GM19468 (cell line): ENCODE measurements around the gene CTDSPL.

Experiments used
- ATAC-seq: cut with Tn5 transposase; IDR thresholded peaks from one replicate; pipeline ENCODE4 v1.9.1; 2021; ENCODE audit warnings: mild to moderate bottlenecking, moderate library complexity, moderate number of reproducible peaks; ENCODE audit not compliant: unreplicated experiment; ENCODE audit errors: extremely low read depth

The CTDSPL gene

GRCh38 chr3:37887824-37888223 is 26.1 kb downstream of the CTDSPL start:
- ATAC-seq: no peak

GRCh38 chr3:37888421-37888820 is 26.7 kb downstream of the CTDSPL start:
- ATAC-seq: no peak

- ATAC-seq: no peak
Observed at GRCh38 chr3:37890522-37890921, 28.8 kb downstream of the CTDSPL start.

DNA sequence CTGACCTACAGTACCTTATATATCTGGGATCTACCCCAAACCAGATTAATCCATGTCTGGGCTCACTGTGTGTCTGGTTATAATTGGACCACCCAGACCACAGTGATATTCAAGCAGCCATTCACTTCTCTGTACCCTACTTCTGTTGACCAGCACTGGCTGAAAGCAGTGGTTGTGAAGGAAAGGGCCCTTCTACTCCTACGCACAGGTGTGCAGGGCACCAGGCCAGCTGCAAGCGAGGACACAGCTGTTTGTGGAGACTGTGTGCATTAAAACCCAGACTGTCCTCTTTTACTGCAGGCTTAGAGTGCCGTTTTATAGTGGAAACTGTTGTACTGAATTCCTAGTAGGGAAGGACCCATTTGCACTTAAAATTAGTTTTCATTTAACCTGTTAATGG is 29.5 kb downstream of the CTDSPL start:
- ATAC-seq: no peak

DNA sequence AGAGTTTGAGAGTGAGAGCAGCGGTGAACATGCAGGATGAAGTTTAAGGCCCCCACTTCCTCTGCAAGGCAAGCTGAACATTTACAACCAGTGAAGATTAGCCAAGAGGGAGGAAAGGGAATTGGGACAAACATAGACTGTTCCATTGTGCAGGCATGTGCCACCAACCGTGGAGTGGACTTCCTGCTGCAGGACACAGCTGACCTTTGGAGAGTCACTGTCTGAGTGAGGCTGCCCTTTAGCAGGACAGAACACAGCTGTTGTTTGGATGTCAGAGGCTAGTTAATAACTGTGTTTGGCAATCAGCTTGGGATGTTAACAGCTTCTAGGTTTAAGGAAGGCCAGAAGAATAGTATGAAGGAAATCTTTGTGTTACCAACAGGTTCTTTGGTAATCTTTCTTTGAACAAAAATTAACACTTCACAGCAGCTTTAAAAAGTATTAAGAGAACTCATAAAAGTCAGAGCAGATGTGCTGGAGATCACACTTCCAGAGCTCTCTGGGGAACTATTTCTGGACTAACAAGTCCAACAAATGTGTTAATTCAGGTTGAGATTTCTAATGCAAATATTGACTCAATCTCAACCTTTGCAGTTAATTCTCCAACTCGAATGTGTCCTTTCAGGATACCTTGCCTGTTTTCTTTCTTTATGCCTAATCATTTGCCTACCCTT is 31.4 kb downstream of the CTDSPL start:
- no peak for ATAC-seq

GRCh38 chr3:37896827-37897226 is 35.1 kb downstream of the CTDSPL start:
- ATAC-seq: no peak

GRCh38 chr3:37897763-37898162 is 36.1 kb downstream of the CTDSPL start:
- ATAC-seq: no peak

GRCh38 chr3:37898424-37898823 is 36.7 kb downstream of the CTDSPL start:
- ATAC-seq: no peak

DNA sequence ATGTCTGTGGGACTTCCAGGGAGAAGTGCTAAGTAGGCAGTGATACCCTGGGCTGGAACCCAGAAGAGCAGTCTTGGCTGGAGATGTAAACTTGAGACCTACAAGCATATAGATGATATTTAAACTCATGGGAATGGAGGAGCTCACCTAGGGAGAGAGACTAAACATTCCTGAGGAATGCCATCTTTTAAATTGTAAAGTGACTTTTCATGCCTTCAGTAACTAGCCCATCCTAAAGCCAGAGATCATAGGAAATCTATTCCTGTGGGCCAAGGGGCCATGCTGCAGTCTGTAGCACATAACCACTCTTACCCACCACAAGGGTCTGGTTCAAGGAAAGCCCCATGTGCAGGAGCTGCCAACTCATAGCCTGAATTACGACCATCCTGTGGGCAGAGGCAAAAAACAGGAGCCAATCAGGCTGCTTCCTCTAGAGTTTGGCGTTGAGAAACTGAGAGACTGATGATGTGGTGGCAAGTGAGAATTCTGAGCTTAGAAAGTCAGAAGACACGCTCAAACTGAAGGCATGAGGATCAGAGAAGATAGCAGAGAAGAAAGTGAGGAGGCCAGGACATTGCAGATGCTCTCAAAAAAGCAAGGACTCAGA is 37.5 kb downstream of the CTDSPL start:
- ATAC-seq: peak; percentile 54

- ATAC-seq: no peak
Observed at GRCh38 chr3:37899711-37900306, 38.1 kb downstream of the CTDSPL start.

DNA sequence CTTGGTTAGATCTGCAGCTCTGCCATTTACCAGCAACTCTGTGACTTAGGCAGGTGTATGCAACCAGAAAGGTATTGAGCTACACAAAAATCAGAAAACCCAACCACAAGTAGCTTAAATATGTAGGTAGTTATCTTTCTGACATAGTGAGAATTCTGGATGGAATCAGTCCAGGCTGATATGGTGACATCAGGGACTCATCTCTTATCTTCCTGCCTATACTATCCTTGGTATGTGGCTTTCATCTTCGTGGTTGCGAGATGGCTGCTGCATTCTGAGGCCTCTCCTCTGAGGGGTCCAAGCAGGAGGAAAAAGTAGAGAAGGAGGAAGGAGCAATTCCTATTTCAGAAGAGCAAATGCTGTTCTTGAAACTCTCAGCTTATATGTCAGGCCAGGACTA is 40.0 kb downstream of the CTDSPL start:
- ATAC-seq: no peak

- no peak for ATAC-seq
Observed at GRCh38 chr3:37902674-37903073, 41.0 kb downstream of the CTDSPL start.

- ATAC-seq: no peak
Observed at GRCh38 chr3:37903320-37903719, 41.6 kb downstream of the CTDSPL start.

DNA sequence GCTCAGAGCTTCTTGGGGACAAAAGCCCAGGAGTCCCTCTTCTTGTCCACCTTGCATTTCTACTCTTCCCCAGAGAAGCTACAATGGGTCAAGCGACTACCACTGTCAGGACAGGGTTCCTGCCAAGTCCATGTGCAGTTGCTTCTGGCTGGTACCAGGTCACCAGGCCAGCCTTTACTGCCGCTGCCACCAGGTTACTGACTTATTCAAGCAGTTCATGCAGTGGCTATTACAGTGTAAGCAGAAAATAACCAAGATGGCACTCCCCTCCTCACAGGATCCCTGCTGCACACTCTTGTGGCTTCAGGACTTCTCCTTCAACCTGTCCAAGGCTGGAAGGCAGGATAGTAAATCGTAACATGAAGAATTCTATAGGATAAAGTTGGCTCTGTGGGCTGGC is 42.1 kb downstream of the CTDSPL start:
- no peak for ATAC-seq

- ATAC-seq: no peak
Observed at GRCh38 chr3:37904601-37905000, 42.9 kb downstream of the CTDSPL start.

DNA sequence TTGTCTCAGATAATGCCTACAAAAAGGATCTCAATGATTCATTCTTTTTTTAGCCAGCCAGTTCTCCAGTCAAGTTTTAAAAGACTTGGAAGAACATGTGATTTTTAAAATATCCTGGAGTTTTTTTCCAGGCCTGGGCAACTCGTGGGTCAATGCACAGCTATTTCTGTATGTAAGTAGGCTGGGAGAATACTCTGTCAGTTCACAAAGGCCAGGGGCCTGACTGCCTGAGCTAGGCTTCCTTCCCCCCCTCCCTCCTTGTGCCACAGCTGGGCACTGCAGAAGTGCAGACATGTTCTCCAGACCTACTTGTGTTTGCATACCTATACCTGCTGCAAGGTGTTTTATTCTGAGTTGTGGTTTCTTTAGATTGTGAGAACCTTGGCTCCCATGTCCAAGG is 43.7 kb downstream of the CTDSPL start:
- ATAC-seq: no peak

DNA sequence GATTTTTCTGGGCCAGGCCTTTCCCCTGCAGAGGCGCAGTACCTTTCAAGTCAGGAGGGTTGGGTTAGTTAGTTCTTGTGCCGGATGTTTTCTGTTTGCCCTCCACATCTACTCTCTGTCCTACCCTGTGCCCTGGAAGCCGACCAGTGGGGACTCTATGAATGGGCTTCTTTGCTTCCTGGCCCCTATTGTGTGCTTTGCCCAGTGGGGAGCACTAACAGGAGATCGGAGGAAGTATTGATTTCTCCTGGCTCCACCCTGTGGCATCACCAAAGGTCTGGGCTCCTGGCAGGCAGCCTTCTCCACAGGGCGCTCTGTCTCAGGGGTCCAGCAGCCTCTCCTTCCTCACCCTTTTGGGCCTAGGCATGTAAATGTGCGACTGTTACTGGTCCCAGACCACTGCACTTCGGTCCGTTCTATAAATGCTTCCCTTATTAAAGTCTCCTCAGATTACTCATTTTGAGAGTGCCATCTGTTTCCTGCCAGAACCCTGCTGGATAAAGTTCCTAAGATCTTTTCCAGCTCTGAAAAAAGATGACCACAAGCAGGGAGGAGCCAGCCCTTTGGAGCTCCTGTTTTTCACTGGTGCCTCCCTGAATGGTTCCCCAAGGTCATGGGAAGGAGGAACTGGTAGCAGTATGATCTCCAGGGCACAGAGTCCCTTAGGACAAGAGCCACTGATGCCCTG is 44.5 kb downstream of the CTDSPL start:
- no peak for ATAC-seq

DNA sequence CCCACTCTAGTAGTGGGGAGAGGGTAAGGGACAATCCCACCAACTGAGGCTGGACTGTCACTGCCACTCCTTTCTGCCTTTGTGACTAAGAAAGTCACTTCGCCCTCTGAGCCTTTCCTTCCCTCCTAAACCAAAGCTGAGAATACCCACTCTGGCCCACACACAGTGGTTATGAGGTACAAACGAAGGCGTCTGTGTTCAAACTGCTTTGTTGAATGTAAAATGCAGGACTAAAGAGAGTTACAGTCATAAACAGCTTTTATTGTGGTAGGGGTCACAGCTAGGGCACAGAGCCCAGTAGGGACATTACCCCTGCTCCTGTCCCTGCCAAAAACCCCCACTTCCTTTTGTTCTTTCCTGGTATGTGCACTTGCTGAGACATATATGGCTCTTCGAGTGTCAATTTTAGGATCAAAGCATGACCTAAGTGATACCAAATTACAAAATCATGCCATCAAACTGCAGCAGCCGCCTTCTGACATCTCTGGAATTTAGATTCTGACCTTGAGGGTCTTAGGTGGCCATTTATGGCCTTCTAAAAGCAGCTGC is 45.1 kb downstream of the CTDSPL start:
- no peak for ATAC-seq

DNA sequence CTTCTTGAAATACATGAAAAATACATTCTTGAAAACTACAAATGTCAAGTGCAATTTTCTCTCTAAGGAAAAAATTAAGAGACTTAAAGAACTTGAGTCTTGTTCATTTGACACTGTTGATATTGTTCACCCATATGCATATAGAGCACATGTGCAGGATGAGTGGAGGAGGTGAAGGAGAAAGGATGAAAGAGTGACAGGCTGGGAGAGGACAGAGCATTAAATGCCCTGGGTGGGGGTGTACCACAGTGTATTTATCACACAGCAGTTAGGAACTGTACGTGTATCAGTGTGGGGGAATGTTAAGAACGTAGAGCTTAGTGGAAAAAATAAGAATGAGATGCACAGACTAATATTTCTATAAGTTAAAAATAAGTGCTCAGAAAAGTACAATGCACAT is 45.7 kb downstream of the CTDSPL start:
- no peak for ATAC-seq

DNA sequence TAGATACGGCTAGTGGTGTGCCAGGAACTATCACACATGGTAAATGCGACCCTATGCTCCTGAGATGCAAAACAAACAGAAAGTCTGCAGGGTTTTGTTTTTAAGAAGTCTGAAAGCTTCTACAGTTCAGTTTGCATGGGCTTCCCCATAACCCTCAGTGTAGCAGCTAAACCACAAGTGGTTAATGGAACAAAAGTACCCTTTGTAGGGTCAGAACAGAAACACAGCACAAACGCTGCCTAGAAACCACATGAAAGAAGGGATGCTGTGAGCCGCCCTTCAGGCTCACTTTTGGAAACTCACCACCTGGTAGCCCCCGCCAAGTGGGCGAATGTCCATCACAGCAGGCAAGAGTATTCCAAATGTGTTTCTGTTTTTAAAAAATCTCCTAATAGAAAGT is 46.2 kb downstream of the CTDSPL start:
- ATAC-seq: peak; percentile 98
